Measurements from ENCODE around the gene ZFYVE21.

Gene ZFYVE21

GRCh38 chr14:103739466-103739792 lies 23.8 kb downstream of the ZFYVE21 start:
- DNase-seq = no peak

- no peak for DNase-seq
Observed at GRCh38 chr14:103739793-103740501, 24.3 kb downstream of the ZFYVE21 start.

- no peak for DNase-seq
Observed at GRCh38 chr14:103740991-103741689, 25.5 kb downstream of the ZFYVE21 start.

- no peak for DNase-seq
Observed at GRCh38 chr14:103741876-103742275, 26.3 kb downstream of the ZFYVE21 start.

GRCh38 chr14:103742499-103743255 lies 27.1 kb downstream of the ZFYVE21 start:
- DNase-seq = no peak

- DNase-seq = no peak
Observed at GRCh38 chr14:103743691-103744090, 28.1 kb downstream of the ZFYVE21 start.

- no peak for DNase-seq
Observed at GRCh38 chr14:103744621-103745395, 29.2 kb downstream of the ZFYVE21 start.

- DNase-seq = no peak
Observed at GRCh38 chr14:103745424-103745823, 29.8 kb downstream of the ZFYVE21 start.

- DNase-seq = no peak
Observed at GRCh38 chr14:103746701-103747100, 31.1 kb downstream of the ZFYVE21 start.

GRCh38 chr14:103748534-103748857 lies 32.9 kb downstream of the ZFYVE21 start:
- DNase-seq = no peak

GRCh38 chr14:103749452-103749851 lies 33.8 kb downstream of the ZFYVE21 start:
- DNase-seq = no peak

GRCh38 chr14:103749860-103750259 lies 34.2 kb downstream of the ZFYVE21 start:
- DNase-seq = no peak

- no peak for DNase-seq
Observed at GRCh38 chr14:103753774-103754173, 38.2 kb downstream of the ZFYVE21 start.

- DNase-seq = no peak
Observed at GRCh38 chr14:103755060-103755459, 39.5 kb downstream of the ZFYVE21 start.

GRCh38 chr14:103758059-103758776 lies 42.6 kb downstream of the ZFYVE21 start:
- DNase-seq = no peak

GRCh38 chr14:103762036-103762435 lies 46.4 kb downstream of the ZFYVE21 start:
- no peak for DNase-seq

- no peak for DNase-seq
Observed at GRCh38 chr14:103762541-103762940, 46.9 kb downstream of the ZFYVE21 start.

- no peak for DNase-seq
Observed at GRCh38 chr14:103763730-103764488, 48.3 kb downstream of the ZFYVE21 start.

GRCh38 chr14:103765526-103765925 lies 49.9 kb downstream of the ZFYVE21 start:
- DNase-seq = no peak

GRCh38 chr14:103767336-103767894 lies 51.8 kb downstream of the ZFYVE21 start:
- no peak for DNase-seq

GRCh38 chr14:103770500-103770899 lies 54.9 kb downstream of the ZFYVE21 start:
- DNase-seq = no peak

GRCh38 chr14:103770902-103771301 lies 55.3 kb downstream of the ZFYVE21 start:
- DNase-seq = no peak
